Vagina (tissue), 2 donors: Measurements from ENCODE around the gene GAS2L1. TPM values are rescaled to one million over a fixed set of nuclear protein-coding genes. Genes with fewer than 3 reads are reported as not detected.

Source experiments
- DNase-seq, 2 donors: peaks; one replicate each; pipeline ENCODE4 v3.0.0-alpha.2; 2017; ENCODE audit errors: extremely low spot score in 2 of 2
- H3K27ac ChIP-seq: fragments of 200-600 bp; sonication (generic); one replicate; pipeline ENCODE4 v1.5.1; 2019
- H3K27me3 ChIP-seq: fragments of 200-600 bp; sonication (generic); one replicate; pipeline ENCODE4 v1.5.1; 2019
- H3K36me3 ChIP-seq, 2 donors: fragments of 200-600 bp; sonication (generic); one replicate each; pipeline ENCODE4 v1.5.1; 2017 to 2019
- H3K4me1 ChIP-seq: fragments of 200-600 bp; sonication (generic); one replicate; pipeline ENCODE4 v1.5.1; 2019
- H3K4me3 ChIP-seq, 2 donors: fragments of 200-600 bp; sonication (generic); 1 replicate in 1 of 2; 2 replicates in 1 of 2; pipeline ENCODE4 v1.5.1; 2016 to 2019
- H3K9me3 ChIP-seq: fragments of 200-600 bp; sonication (generic); one replicate; pipeline ENCODE4 v1.5.1; 2019
- CTCF ChIP-seq, 3 experiments: fragments of 450-650 bp in 2 of 3; fragments of 200-600 bp in 1 of 3; sonication (generic) in 1 of 3; IDR thresholded peaks; one replicate each; pipeline ENCODE4 v1.5.1; 2017 to 2019; ENCODE audit warnings: antibody characterized with exemption in 3 of 3, mild to moderate bottlenecking in 2 of 3, moderate library complexity in 2 of 3
- POLR2A ChIP-seq, 2 donors: fragments of 450-650 bp; IDR thresholded peaks; one replicate each; pipeline ENCODE4 v1.6.1; 2017; ENCODE audit warnings: antibody characterized with exemption in 2 of 2, mild to moderate bottlenecking in 2 of 2, moderate library complexity in 2 of 2
- POLR2AphosphoS5 ChIP-seq, 2 donors: sonication (generic); formaldehyde crosslinking; IDR thresholded peaks; one replicate each; pipeline ENCODE4 v1.9.0; 2017; ENCODE audit warnings: antibody characterized with exemption in 2 of 2, mild to moderate bottlenecking in 2 of 2, low read depth in 1 of 2; ENCODE audit not compliant: insufficient read depth in 1 of 2
- intact Hi-C: fragments of 100-400 bp; cut with DNase I; formaldehyde crosslinking; loops from one replicate; pipeline ENCODE4 v1.15.1; 2023
- total RNA-seq: library from RNA; depleted of rRNA; stranded (reverse); fragments of >200 nt; gene quantifications from one replicate; pipeline ENCODE4 v1.2.3, GENCODE V29; 2016

The GAS2L1 gene
- total RNA-seq, 1 donor from 2014 or later = 17.4 TPM

DNA sequence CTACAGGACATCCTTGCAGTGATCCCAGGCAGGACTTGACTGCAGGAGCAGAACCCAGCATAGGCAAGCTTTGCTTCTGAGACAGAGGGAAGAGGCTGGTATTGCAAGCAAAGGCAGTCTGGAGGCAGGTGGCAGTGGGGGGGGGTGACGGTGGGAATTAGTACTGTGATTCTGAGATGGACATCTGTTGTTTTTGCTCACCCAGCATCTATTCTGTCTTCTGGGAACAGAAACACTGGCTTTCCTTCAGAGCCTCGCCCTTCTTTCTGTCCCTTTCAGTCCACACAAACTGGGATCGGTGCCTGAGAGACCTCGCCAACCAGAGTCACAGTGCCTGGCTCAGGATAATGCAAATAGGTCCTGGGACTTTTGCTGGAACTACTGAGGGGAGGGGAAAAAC, 40.2 kb downstream of the GAS2L1 start:
- Histone ChIP-seq H3K4me1 (no peaks in the 10 kb centered on the region), H3K27ac (no peak overlapping the region), H3K4me3 (no peak overlapping the region), H3K27me3 (no peaks in the 10 kb centered on the region), H3K9me3 (no peaks in the 10 kb centered on the region), H3K36me3 (peaks cover 0 to 65% of the 10 kb centered on the region in 2 donors)
- intact Hi-C loops = no loop called here
- TF ChIP-seq POLR2AphosphoS5 (IDR thresholded peaks at IDR 0.05; ENCODE audit: insufficient read depth in 1 of 2, low read depth in 1 of 2) (no peak), POLR2A (IDR thresholded peaks at IDR 0.05) (no peak), CTCF (IDR thresholded peaks at IDR 0.05) (no peak)
- no peak for DNase-seq

GRCh38 chr22:29348041-29348440, 41.6 kb downstream of the GAS2L1 start:
- Histone ChIP-seq H3K4me1 (no peaks in the 10 kb centered on the region), H3K27me3 (no peaks in the 10 kb centered on the region), H3K4me3 (no peak overlapping the region), H3K9me3 (no peaks in the 10 kb centered on the region), H3K27ac (no peak overlapping the region), H3K36me3 (peaks cover 0 to 69% of the 10 kb centered on the region in 2 donors)
- no peak for DNase-seq
- intact Hi-C loops = no loop called here
- TF ChIP-seq POLR2AphosphoS5 (IDR thresholded peaks at IDR 0.05; ENCODE audit: insufficient read depth in 1 of 2, low read depth in 1 of 2) (no peak), POLR2A (IDR thresholded peaks at IDR 0.05) (no peak), CTCF (IDR thresholded peaks at IDR 0.05) (no peak)

DNA sequence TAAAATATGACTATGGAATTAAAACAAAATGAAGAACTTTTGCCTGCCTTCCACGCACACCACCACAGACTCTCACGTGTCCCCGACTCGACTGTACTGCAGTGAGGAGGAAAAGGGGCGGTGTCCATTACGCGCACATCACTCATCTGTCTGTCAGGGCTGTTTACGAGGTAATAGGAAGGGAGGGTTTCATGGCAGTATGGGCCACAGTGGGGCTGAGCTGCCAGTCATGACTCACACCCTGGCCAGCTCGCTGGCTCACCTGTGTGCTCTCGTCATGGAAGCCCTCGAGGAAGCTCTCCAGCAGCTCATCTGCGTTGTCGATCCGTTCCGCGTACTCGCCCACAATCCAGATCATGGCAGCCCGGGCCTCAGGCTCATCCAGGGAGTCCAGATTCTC, 42.5 kb downstream of the GAS2L1 start:
- no peak for DNase-seq
- TF ChIP-seq POLR2AphosphoS5 (IDR thresholded peaks at IDR 0.05; ENCODE audit: insufficient read depth in 1 of 2, low read depth in 1 of 2) (peak; percentile 25 to 49), POLR2A (IDR thresholded peaks at IDR 0.05) (no peak), CTCF (IDR thresholded peaks at IDR 0.05) (no peak)
- Histone ChIP-seq H3K36me3 (peaks cover 0 to 70% of the 10 kb centered on the region in 2 donors), H3K27me3 (no peaks in the 10 kb centered on the region), H3K27ac (no peak overlapping the region), H3K4me1 (no peaks in the 10 kb centered on the region), H3K9me3 (no peaks in the 10 kb centered on the region), H3K4me3 (no peak overlapping the region)
- intact Hi-C loops = no loop called here

DNA sequence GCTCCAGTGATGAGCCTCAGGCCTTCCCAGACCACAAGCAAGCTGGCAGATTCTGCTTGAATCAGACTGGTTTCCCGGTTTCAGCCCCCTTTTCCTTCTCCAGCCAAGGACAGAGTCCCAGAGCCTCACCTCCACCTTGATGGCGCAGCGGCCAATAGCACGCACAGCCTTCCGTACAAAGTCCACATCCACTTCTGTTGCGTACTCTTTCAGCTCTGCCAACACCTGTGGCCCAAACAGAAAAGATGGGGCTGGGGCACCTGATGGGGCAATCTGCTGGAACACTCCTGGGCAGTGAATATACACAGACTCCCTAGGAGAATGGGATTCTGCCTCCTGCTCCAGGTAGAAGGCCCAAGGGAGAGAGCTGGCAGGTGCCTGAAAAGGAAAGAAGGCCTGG, 44.6 kb downstream of the GAS2L1 start:
- no peaks in the 10 kb centered on the region for H3K9me3 ChIP-seq
- no peak overlapping the region for H3K4me3 ChIP-seq
- TF ChIP-seq POLR2AphosphoS5 (IDR thresholded peaks at IDR 0.05; ENCODE audit: insufficient read depth in 1 of 2, low read depth in 1 of 2) (no peak), POLR2A (IDR thresholded peaks at IDR 0.05) (no peak), CTCF (IDR thresholded peaks at IDR 0.05) (no peak)
- H3K27ac ChIP-seq = no peak overlapping the region
- H3K27me3 ChIP-seq = no peaks in the 10 kb centered on the region
- intact Hi-C loops = no loop called here
- no peak for DNase-seq
- no peaks in the 10 kb centered on the region for H3K4me1 ChIP-seq
- peaks cover 0 to 91% of the 10 kb centered on the region in 2 donors for H3K36me3 ChIP-seq

- H3K4me1 ChIP-seq = no peaks in the 10 kb centered on the region
- H3K36me3 ChIP-seq = peaks cover 0 to 92% of the 10 kb centered on the region in 2 donors
- TF ChIP-seq POLR2A (IDR thresholded peaks at IDR 0.05) = no peak
- TF ChIP-seq CTCF (IDR thresholded peaks at IDR 0.05) = no peak
- no peak for TF ChIP-seq POLR2AphosphoS5 (IDR thresholded peaks at IDR 0.05; ENCODE audit: insufficient read depth in 1 of 2, low read depth in 1 of 2)
Measured at GRCh38 chr22:29351891-29352290, 45.4 kb downstream of the GAS2L1 start.

More at GRCh38 chr22:29351891-29352290, 45.4 kb downstream of the GAS2L1 start:
- no peak for DNase-seq
- Histone ChIP-seq H3K27me3 (no peaks in the 10 kb centered on the region), H3K27ac (no peak overlapping the region), H3K4me3 (no peak overlapping the region), H3K9me3 (no peaks in the 10 kb centered on the region)
- intact Hi-C loops = no loop called here
